Measurements from ENCODE around the gene FRY.

Gene FRY

GRCh38 chr13:32222046-32222676 lies 190.6 kb downstream of the FRY start:
- TF ChIP-seq ISL1 (CRISPR knock-in tag; IDR thresholded peaks at IDR 0.05) (no peak), OSR1 (CRISPR knock-in tag; IDR thresholded peaks at IDR 0.05) (no peak), GLIS3 (CRISPR knock-in tag; IDR thresholded peaks at IDR 0.05) (no peak), ZNF70 (CRISPR knock-in tag; IDR thresholded peaks at IDR 0.05) (no peak), PPARA (CRISPR knock-in tag; IDR thresholded peaks at IDR 0.05; ENCODE audit: borderline replicate concordance) (no peak), TSHZ2 (CRISPR knock-in tag; IDR thresholded peaks at IDR 0.05) (no peak), RARB (CRISPR knock-in tag; IDR thresholded peaks at IDR 0.05) (no peak), PATZ1 (CRISPR knock-in tag; IDR thresholded peaks at IDR 0.05; ENCODE audit: borderline replicate concordance) (no peak), ZFP3 (CRISPR knock-in tag; IDR thresholded peaks at IDR 0.05) (no peak), ZNF565 (CRISPR knock-in tag; conservative IDR thresholded peaks at IDR 0.05; ENCODE audit: low read depth) (no peak), SNAI2 (CRISPR knock-in tag; IDR thresholded peaks at IDR 0.05) (no peak), ZC3H10 (CRISPR knock-in tag; IDR thresholded peaks at IDR 0.05) (no peak)
- ATAC-seq = no peak

GRCh38 chr13:32224916-32225315 lies 193.3 kb downstream of the FRY start:
- no peak for ATAC-seq
- TF ChIP-seq PATZ1 (CRISPR knock-in tag; IDR thresholded peaks at IDR 0.05; ENCODE audit: borderline replicate concordance) (no peak), OSR1 (CRISPR knock-in tag; IDR thresholded peaks at IDR 0.05) (no peak), POU6F1 (CRISPR knock-in tag; IDR thresholded peaks at IDR 0.05; ENCODE audit: borderline replicate concordance, low read depth) (no peak), TCF4 (CRISPR knock-in tag; IDR thresholded peaks at IDR 0.05; ENCODE audit: borderline replicate concordance) (no peak), CREB5 (CRISPR knock-in tag; IDR thresholded peaks at IDR 0.05; ENCODE audit: low read depth) (no peak), BACH2 (CRISPR knock-in tag; IDR thresholded peaks at IDR 0.05; ENCODE audit: borderline replicate concordance) (no peak)

GRCh38 chr13:32225481-32225931 lies 193.9 kb downstream of the FRY start:
- no peak; the same call in 1 of the 3 replicates for ATAC-seq
- no peak for TF ChIP-seq CREB5 (CRISPR knock-in tag; IDR thresholded peaks at IDR 0.05; ENCODE audit: low read depth)

Data from SK-N-SH treated with all-trans-retinoic acid at 6 μM for 48 hours (cell line).